Neuronal stem cell (in vitro differentiated cells): ENCODE measurements around the gene GPN2.

ENCODE experiments used
- DNase-seq: peaks from one replicate; pipeline ENCODE4 v3.0.0-alpha.2; 2013; ENCODE audit warnings: low spot score
- H2AFZ ChIP-seq: one replicate; pipeline ENCODE4 v1.6.1; 2013; ENCODE audit warnings: mild to moderate bottlenecking, low read length, inconsistent platforms
- H2AK5ac ChIP-seq: 2 replicates; pipeline ENCODE4 v1.6.1; 2013; ENCODE audit warnings: low read depth, mild to moderate bottlenecking, inconsistent platforms, low read length, moderate library complexity, mixed read lengths
- H2BK120ac ChIP-seq: 2 replicates; pipeline ENCODE4 v1.6.1; 2013; ENCODE audit warnings: low read depth, mild to moderate bottlenecking, inconsistent platforms, low read length, moderate library complexity, mixed read lengths
- H2BK12ac ChIP-seq: one replicate; pipeline ENCODE4 v1.6.1; 2013; ENCODE audit warnings: low read length, inconsistent platforms
- H2BK15ac ChIP-seq: 2 replicates; pipeline ENCODE4 v1.6.1; 2013; ENCODE audit warnings: mild to moderate bottlenecking, low read length, inconsistent platforms, mixed read lengths
- H2BK5ac ChIP-seq: one replicate; pipeline ENCODE4 v1.6.1; 2013; ENCODE audit warnings: inconsistent platforms, mild to moderate bottlenecking, low read length, moderate library complexity
- H3K14ac ChIP-seq: one replicate; pipeline ENCODE4 v1.6.1; 2013; ENCODE audit warnings: low read length, inconsistent platforms
- H3K18ac ChIP-seq: 2 replicates; pipeline ENCODE4 v1.6.1; 2013; ENCODE audit warnings: low read length, inconsistent platforms
- H3K23ac ChIP-seq: 2 replicates; pipeline ENCODE4 v1.6.1; 2013; ENCODE audit warnings: low read depth, mild to moderate bottlenecking, mixed read lengths, low read length, inconsistent platforms; ENCODE audit not compliant: poor library complexity
- H3K27ac ChIP-seq: replicated peaks from 3 replicates; pipeline ENCODE4 v1.5.1; 2013; ENCODE audit warnings: low read length, inconsistent platforms
- H3K27me3 ChIP-seq, 3 experiments: 2 replicates each; pipeline ENCODE4 v1.6.1; 2013; ENCODE audit warnings: low read length in 3 of 3, mild to moderate bottlenecking in 2 of 3, inconsistent platforms in 1 of 3, low read depth in 1 of 3, mixed read lengths in 1 of 3, moderate library complexity in 1 of 3; ENCODE audit not compliant: control insufficient read depth in 3 of 3, insufficient read depth in 3 of 3
- H3K36me3 ChIP-seq, 2 donors: replicated peaks in 1 of 2; 2 replicates each; pipeline ENCODE4 v1.6.1; 2013; ENCODE audit warnings: low read length in 2 of 2; ENCODE audit not compliant: control insufficient read depth in 2 of 2, insufficient read depth in 2 of 2
- H3K4ac ChIP-seq: 2 replicates; pipeline ENCODE4 v1.6.1; 2013; ENCODE audit warnings: inconsistent platforms, mild to moderate bottlenecking, low read length, moderate library complexity
- H3K4me1 ChIP-seq, 2 donors: 1 replicate in 1 of 2; 2 replicates in 1 of 2; pipeline ENCODE4 v1.6.1; 2013; ENCODE audit warnings: low read length in 2 of 2, low read depth in 1 of 2; ENCODE audit not compliant: control insufficient read depth in 2 of 2, insufficient read depth in 1 of 2
- H3K4me2 ChIP-seq: one replicate; pipeline ENCODE4 v1.6.1; 2013; ENCODE audit warnings: mild to moderate bottlenecking, low read length, inconsistent platforms; ENCODE audit not compliant: insufficient read depth, poor library complexity, severe bottlenecking
- H3K4me3 ChIP-seq, 2 donors: 2 replicates each; pipeline ENCODE4 v1.5.1; 2013; ENCODE audit warnings: low read length in 2 of 2, mild to moderate bottlenecking in 2 of 2, inconsistent platforms in 1 of 2, moderate library complexity in 1 of 2
- H3K79me1 ChIP-seq: one replicate; pipeline ENCODE4 v1.6.1; 2013; ENCODE audit warnings: low read depth, mild to moderate bottlenecking, inconsistent platforms, low read length, moderate library complexity
- H3K9ac ChIP-seq: one replicate; pipeline ENCODE4 v1.6.1; 2013; ENCODE audit warnings: mild to moderate bottlenecking, low read depth, low read length, inconsistent platforms; ENCODE audit not compliant: poor library complexity
- H3K9me3 ChIP-seq, 2 donors: replicated peaks in 1 of 2; 2 replicates each; pipeline versions ENCODE3 to v1.6.1; 2013; ENCODE audit warnings: low read length in 2 of 2, mild to moderate bottlenecking in 2 of 2, inconsistent platforms in 1 of 2, low read depth in 1 of 2, mixed read lengths in 1 of 2, moderate library complexity in 1 of 2; ENCODE audit not compliant: control insufficient read depth in 2 of 2, insufficient read depth in 1 of 2
- H4K8ac ChIP-seq: one replicate; pipeline ENCODE4 v1.6.1; 2013; ENCODE audit warnings: low read depth, mild to moderate bottlenecking, inconsistent platforms, low read length, moderate library complexity
- H4K91ac ChIP-seq: one replicate; pipeline ENCODE4 v1.6.1; 2013; ENCODE audit warnings: low read length, low read depth, mild to moderate bottlenecking, inconsistent platforms; ENCODE audit not compliant: poor library complexity
- WGBS, 2 donors: extraction: QIAGEN DNeasy Blood & Tissue Kit; methylation state at CpG; one replicate each; pipeline ENCODE4 v1.1.7; 2013; ENCODE audit warnings: missing lambda C conversion rate in 2 of 2, mixed read lengths in 1 of 2; ENCODE audit not compliant: insufficient read length in 2 of 2, insufficient replicate concordance in 1 of 2; ENCODE audit errors: extremely low coverage in 2 of 2; 5-methylcytosine and 5-hydroxymethylcytosine counted together

The GPN2 gene

GRCh38 chr1:26910343-26911160, 20.5 kb upstream of the GPN2 start:
- H3K27me3 ChIP-seq = peaks cover 0 to 34% (median 2%) of the 10 kb centered on the region in 3 experiments
- no CpG with 5 or more reads among the region's 4 CpGs for WGBS, 2 donors
- no peak overlapping the region for H3K9ac ChIP-seq

GRCh38 chr1:26909951-26910342, 19.9 kb upstream of the GPN2 start:
- Histone ChIP-seq H4K91ac (no peak overlapping the region), H2BK5ac (no peak overlapping the region), H2BK120ac (no peak overlapping the region), H3K4me1 (peaks cover 0 to 4% of the 10 kb centered on the region in 2 donors), H3K9ac (no peak overlapping the region), H3K23ac (no peak overlapping the region), H2AK5ac (no peak overlapping the region), H3K36me3 (no peaks in the 10 kb centered on the region), H3K27ac (no peak overlapping the region), H2BK15ac (no peak overlapping the region), H3K9me3 (no peaks in the 10 kb centered on the region), H3K79me1 (no peaks in the 10 kb centered on the region), H4K8ac (no peak overlapping the region), H3K4ac (no peak overlapping the region), H3K27me3 (peaks cover 0 to 34% (median 2%) of the 10 kb centered on the region in 3 experiments), H2BK12ac (no peak overlapping the region), H3K18ac (no peak overlapping the region), H2AFZ (no peak overlapping the region), H3K14ac (no peak overlapping the region), H3K4me2 (no peak overlapping the region), H3K4me3 (no peak overlapping the region)
- WGBS, 2 donors = no CpG with 5 or more reads among the region's 3 CpGs
- DNase-seq = no peak

More at GRCh38 chr1:26910343-26911160, 20.5 kb upstream of the GPN2 start:
- H3K36me3 ChIP-seq = no peaks in the 10 kb centered on the region
- H2BK12ac ChIP-seq = no peak overlapping the region
- H4K8ac ChIP-seq = no peak overlapping the region
- no peak overlapping the region for H2AK5ac ChIP-seq
- H3K79me1 ChIP-seq = no peaks in the 10 kb centered on the region
- no peak overlapping the region for H2AFZ ChIP-seq
- H3K14ac ChIP-seq = no peak overlapping the region
- H2BK120ac ChIP-seq = no peak overlapping the region
- no peak overlapping the region for H3K4me3 ChIP-seq
- H3K18ac ChIP-seq = no peak overlapping the region
- no peak overlapping the region for H3K27ac ChIP-seq
- no peak overlapping the region for H4K91ac ChIP-seq
- peaks cover 0 to 4% of the 10 kb centered on the region in 2 donors for H3K4me1 ChIP-seq
- no peak overlapping the region for H3K4me2 ChIP-seq
- H2BK15ac ChIP-seq = no peak overlapping the region
- H3K23ac ChIP-seq = no peak overlapping the region
- H3K4ac ChIP-seq = no peak overlapping the region
- no peaks in the 10 kb centered on the region for H3K9me3 ChIP-seq
- no peak overlapping the region for H2BK5ac ChIP-seq
- no peak for DNase-seq

GRCh38 chr1:26907071-26907917, 17.2 kb upstream of the GPN2 start:
- H3K36me3 ChIP-seq = no peaks in the 10 kb centered on the region
- no peak overlapping the region for H4K8ac ChIP-seq
- no peak overlapping the region for H4K91ac ChIP-seq
- H3K27ac ChIP-seq = no peak overlapping the region
- no peak overlapping the region for H2AK5ac ChIP-seq
- no CpG with 5 or more reads among the region's 6 CpGs for WGBS, 2 donors
- no peak overlapping the region for H3K23ac ChIP-seq
- no peak overlapping the region for H2AFZ ChIP-seq
- peaks cover 0 to 4% of the 10 kb centered on the region in 2 donors for H3K4me1 ChIP-seq
- H3K79me1 ChIP-seq = no peaks in the 10 kb centered on the region
- H3K18ac ChIP-seq = no peak overlapping the region
- H3K4me2 ChIP-seq = no peak overlapping the region
- no peak for DNase-seq
- H3K9me3 ChIP-seq = no peaks in the 10 kb centered on the region
- no peak overlapping the region for H2BK12ac ChIP-seq
- peaks cover 0 to 26% (median 2%) of the 10 kb centered on the region in 3 experiments for H3K27me3 ChIP-seq
- no peak overlapping the region for H2BK120ac ChIP-seq
- no peak overlapping the region for H3K9ac ChIP-seq
- H2BK15ac ChIP-seq = no peak overlapping the region
- H3K4ac ChIP-seq = peak overlapping the region; percentile 6
- no peak overlapping the region for H2BK5ac ChIP-seq
- no peak overlapping the region for H3K4me3 ChIP-seq
- H3K14ac ChIP-seq = no peak overlapping the region
